GM18517 (cell line): ENCODE measurements around the gene GFM2.
"Not testable (repeated sequence)": the region's sequence is repeated elsewhere in the genome, so short reads cannot be mapped to it uniquely, and the experiment has no call there.

Experiments
- ATAC-seq: cut with Tn5 transposase; IDR thresholded peaks from one replicate; pipeline ENCODE4 v1.9.1; 2021; ENCODE audit warnings: mild to moderate bottlenecking, moderate library complexity; ENCODE audit not compliant: unreplicated experiment

The GFM2 gene

GRCh38 chr5:74766849-74767578, at the start of gene GFM2, which contains the start of gene NSA2:
TSS of gene GFM2 (minus strand) at chr5:74767117. CDS start at chr5:74763742, 3,375 bp downstream.
TSS of gene NSA2 (plus strand) at chr5:74767249. CDS start at chr5:74767361, 112 bp downstream.
- peak; percentile 91 for ATAC-seq

- ATAC-seq: no peak
Observed at GRCh38 chr5:74810915-74811314, 44.0 kb upstream of the GFM2 start.

- ATAC-seq: no peak
Observed at GRCh38 chr5:74801941-74802340, 35.0 kb upstream of the GFM2 start.

- no peak for ATAC-seq
Observed at GRCh38 chr5:74801197-74801596, 34.3 kb upstream of the GFM2 start.

- no peak for ATAC-seq
Observed at GRCh38 chr5:74798977-74799911, 32.3 kb upstream of the GFM2 start.

- ATAC-seq: not testable (repeated sequence)
Observed at GRCh38 chr5:74791669-74792068, 24.8 kb upstream of the GFM2 start.

- no peak for ATAC-seq
Observed at GRCh38 chr5:74787424-74787823, 20.5 kb upstream of the GFM2 start.

- ATAC-seq: no peak
Observed at GRCh38 chr5:74786851-74787250, 19.9 kb upstream of the GFM2 start.

GRCh38 chr5:74778609-74779008, 11.7 kb upstream of the GFM2 start:
- no peak for ATAC-seq

- ATAC-seq: no peak
Observed at GRCh38 chr5:74772359-74772758, 5.4 kb upstream of the GFM2 start.

GRCh38 chr5:74767579-74767913, 629 bp upstream of the GFM2 start:
- peak; percentile 13 for ATAC-seq

GRCh38 chr5:74766418-74766848, 484 bp downstream of the GFM2 start:
- ATAC-seq: peak; percentile 35

- no peak for ATAC-seq
Observed at GRCh38 chr5:74765929-74766328, 988 bp downstream of the GFM2 start.

- no peak for ATAC-seq
Observed at GRCh38 chr5:74765201-74765600, 1.7 kb downstream of the GFM2 start.

- no peak for ATAC-seq
Observed at GRCh38 chr5:74763504-74763903, 3.4 kb downstream of the GFM2 start.

- ATAC-seq: no peak
Observed at GRCh38 chr5:74762599-74762998, 4.3 kb downstream of the GFM2 start.

- no peak for ATAC-seq
Observed at GRCh38 chr5:74761241-74761640, 5.7 kb downstream of the GFM2 start.

GRCh38 chr5:74748742-74749141, 18.2 kb downstream of the GFM2 start:
- not testable (repeated sequence) for ATAC-seq

GRCh38 chr5:74738406-74738805, 28.5 kb downstream of the GFM2 start:
- ATAC-seq: no peak

- ATAC-seq: no peak
Observed at GRCh38 chr5:74736759-74737158, 30.2 kb downstream of the GFM2 start.

- no peak for ATAC-seq
Observed at GRCh38 chr5:74725331-74725730, 41.6 kb downstream of the GFM2 start.

GRCh38 chr5:74722271-74722670, 44.6 kb downstream of the GFM2 start:
- ATAC-seq: no peak
